Stimulated activated CD4-positive, alpha-beta T cell treated with anti-CD3 and anti-CD28 coated beads, Interleukin-15, amount 100 ng/mL, for 1 hour (primary cell): Measurements from ENCODE around the gene SAFB.
A peak's percentile ranks its signal among the peaks of the same experiment; 100 is the strongest.
"Not testable (repeated sequence)": the region's sequence is repeated elsewhere in the genome, so short reads cannot be mapped to it uniquely, and the experiment has no call there.

ENCODE experiments used
- DNase-seq, 2 donors: peaks; one replicate each; pipeline ENCODE4 v3.0.0-alpha.2; 2020; ENCODE audit warnings: low read depth in 1 of 2, low spot score in 1 of 2

The SAFB gene

GRCh38 chr19:5594521-5594950 is 28.3 kb upstream of the SAFB start:
- DNase-seq = no peak

- DNase-seq = no peak
These were observed 27.8 kb upstream of the SAFB start for GRCh38 chr19:5595129-5595528.

DNA sequence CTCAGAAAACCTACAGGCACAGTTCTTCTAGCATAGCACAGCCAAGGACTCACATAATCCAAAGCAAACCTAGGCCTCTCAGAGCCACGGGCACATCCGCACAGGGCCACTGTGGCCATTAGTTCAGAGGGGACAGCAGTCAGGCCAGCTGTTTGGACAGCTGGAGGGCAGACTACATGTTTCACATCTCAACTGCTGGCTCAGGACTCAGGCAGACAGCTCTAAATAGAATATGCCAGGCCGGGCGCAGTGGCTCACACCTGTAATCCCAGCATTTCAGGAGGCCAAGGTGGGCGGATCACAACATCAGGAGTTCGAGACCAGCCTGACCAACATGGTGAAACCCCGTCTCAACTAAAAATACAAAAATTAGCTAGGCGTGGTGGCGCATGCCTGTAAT is 27.1 kb upstream of the SAFB start:
- no peak for DNase-seq

DNA sequence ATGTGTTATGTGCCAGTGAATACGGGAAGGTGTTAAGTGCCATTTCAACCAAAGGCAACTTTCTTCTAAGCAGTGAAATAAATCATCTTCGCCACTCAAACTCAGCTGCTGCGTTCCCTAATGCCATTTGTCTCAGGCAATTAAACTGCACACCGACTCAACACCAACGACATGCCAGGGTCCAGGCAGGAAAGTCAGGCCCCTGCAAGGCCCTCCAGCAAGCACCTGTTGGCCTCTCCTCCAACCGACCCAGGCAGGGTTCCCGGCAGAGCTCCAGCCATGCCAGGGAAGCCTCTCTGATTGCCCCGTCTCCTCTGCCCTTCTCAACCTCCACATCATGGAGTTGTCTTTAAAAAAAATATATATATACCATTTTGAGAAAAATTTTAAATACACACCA is 22.1 kb upstream of the SAFB start:
- no peak for DNase-seq

- no peak for DNase-seq
These were observed 19.3 kb upstream of the SAFB start for GRCh38 chr19:5603626-5604025.

DNA sequence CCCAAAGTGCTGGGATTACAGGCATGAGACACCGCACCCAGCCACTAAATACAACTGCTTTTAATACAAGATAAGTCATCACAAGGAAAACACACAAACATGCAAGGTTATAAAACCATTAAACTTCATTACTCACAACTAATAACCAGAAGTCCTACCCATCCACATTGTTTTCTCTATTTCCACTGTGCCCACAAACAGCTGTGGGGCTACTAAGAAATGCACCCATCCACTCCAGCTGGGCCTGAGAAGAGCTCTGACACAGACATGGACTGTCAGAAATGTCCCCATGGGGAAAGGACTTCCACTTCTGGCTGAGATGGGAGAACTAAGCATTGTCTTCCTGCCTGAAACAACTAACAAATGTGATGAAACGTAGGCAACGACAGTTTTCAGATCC is 17.5 kb upstream of the SAFB start:
- no peak for DNase-seq

DNA sequence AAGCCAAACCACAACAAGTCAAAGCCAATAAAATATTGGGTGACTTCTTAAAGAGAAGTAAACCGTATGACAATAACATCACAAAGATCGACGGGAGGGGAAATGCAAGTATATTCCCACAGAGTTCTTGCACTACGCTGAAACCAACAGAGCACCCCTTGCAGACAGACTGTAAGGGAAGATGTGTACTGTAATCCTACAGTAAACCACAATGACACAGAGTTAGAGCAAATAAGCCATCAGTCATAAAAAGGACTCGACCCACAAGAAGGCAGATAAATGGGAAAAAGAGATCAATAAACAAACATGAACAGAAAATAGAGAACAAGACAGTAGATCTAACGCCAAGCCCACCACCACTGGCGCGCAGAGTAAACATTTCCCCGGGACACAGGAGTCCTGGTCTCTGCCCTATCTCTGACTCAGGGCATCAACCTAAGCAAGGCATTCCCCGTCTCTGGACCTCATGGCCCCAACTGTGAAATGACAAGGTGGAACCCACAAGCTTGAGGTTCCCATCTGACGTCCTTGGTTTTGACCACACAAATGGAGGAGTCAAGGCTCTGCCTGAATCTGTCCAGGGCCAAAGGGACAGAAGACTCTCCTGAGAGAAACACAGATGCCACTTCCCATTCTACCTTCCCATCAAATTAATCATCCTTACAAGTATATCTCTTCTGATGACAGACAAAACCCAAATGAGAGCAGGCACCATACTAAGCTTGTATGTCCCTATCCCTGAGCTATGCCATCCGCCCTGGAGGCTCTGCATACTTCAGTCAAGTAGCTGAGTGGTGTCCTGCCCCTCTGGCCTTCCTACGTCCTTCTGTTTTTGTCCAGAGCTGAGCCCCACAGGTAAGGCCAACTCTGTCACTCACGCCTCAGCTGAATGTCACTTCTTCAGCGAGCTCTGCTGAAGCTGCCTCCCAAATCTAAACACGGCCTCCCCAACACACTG is 15.3 kb upstream of the SAFB start:
- DNase-seq = no peak

GRCh38 chr19:5608291-5608690 is 14.6 kb upstream of the SAFB start:
- DNase-seq = no peak

GRCh38 chr19:5608766-5609165 is 14.1 kb upstream of the SAFB start:
- not testable (repeated sequence) for DNase-seq

DNA sequence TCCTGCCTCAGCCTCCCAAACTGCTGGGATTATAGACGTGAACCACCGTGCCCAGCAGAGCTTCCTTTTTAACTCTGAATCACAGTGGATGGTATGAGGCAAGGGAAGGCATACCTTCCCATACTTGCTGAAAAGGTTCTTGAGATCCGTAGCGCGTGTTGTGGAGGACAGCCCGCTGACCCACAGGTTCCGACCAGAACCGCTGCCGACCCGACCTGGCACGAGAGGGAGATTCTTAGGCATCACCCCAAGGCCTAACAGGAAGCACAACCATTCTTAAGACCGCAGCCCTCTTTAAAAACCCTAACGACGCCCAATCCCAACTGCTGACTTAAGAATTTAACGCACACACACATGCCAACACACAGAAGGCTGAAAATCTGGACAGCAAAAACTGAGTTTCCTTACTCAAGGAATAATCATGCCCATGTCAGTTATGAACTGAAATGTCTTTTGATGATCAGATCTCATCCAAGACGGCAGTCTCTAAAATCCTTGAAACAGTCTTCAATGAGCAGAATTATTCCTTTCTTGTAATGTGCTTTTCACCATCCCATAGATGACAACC is 12.9 kb upstream of the SAFB start:
- no peak for DNase-seq

DNA sequence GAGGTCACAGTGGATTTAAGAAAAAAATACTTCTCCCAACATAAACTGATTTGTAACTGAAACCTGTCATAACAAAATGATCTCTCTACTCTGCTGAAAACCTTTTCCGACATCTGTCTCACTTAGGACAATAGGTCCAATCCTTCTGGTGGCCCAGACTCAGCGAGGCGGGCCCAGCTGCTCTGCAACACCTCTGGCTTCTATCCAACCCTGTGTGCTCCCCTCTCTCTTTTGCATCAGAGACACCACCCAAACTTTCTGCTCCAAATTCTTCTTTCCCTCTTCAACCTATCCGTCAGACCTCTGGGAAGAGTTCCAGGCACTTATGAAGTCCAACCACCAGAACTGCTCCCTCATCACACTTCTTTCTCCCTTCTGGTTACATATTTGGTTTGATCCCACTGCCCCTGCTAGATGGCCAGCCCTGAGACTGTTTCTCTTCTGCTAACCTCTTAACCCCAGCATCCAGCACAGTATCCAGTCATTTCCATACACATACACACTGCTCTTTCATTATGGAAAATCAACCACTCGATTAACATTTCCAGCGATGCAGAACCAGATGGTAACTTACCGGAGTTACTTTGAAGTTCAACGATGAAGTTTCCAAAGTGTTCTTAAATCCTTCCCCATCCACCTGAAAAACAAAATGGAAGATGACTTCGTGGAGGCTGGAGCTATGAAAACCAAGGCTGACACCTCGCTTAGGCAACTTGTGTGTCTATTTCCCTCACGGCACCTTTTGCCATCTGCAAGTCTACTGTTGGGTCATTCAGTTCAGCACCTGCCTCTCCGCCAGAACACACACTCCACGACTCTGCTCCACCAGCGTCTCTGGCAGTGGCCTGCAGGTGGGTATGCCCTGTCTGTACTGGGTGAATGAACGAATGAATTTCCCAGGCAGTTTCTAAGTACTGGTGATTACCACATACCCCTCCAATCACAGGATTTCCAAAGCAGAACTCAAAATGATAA is 9.7 kb upstream of the SAFB start:
- no peak for DNase-seq

DNA sequence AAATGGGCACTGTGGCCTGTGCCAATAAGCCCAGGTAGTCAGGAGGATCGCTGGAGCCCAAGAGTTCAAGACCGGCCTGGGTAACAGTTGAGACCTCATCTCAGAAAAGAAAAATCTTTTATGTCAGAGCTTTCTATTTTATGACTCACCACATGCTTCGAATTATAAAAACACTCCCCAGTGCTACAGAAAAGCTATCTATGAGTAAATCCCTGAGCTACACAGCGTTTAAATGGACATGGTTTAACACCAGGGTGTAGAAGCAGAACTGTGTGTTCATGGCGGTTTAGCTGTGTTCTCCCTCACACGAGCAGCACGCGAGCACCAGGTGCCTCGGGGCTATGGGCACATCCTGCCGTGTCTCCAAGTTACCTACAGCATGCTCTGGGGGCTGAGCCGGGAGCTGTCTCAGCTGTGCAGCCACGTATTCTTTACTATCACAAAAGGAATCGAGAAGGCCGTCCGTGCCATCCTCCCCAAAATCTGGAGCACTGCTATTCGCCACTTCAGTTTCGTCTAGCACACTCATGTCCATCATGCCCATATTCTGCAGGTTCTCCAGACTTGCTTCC is 7.0 kb upstream of the SAFB start:
- no peak for DNase-seq

- no peak for DNase-seq
These were observed 5.8 kb upstream of the SAFB start for GRCh38 chr19:5617080-5617479.

- no peak for DNase-seq
These were observed 4.3 kb upstream of the SAFB start for GRCh38 chr19:5618591-5618990.

DNA sequence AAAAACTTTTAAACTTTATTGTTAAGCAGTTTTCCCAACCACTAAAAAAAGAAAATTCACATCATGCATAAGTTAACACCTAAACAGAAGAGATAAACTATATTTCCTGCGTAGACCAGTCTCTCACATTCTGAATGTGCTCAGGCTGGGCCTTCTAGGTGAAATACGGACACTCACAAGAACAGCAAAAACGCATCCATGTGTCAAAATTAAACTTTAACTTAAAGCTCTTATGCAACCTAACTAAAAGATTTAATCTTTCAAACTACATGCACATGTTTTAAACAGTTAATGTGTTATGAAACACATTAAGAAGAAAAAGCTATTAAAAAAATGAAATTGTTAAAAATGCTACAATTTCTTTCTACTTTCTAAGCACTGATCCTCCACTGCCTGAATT is 2.9 kb upstream of the SAFB start:
- DNase-seq = no peak

DNA sequence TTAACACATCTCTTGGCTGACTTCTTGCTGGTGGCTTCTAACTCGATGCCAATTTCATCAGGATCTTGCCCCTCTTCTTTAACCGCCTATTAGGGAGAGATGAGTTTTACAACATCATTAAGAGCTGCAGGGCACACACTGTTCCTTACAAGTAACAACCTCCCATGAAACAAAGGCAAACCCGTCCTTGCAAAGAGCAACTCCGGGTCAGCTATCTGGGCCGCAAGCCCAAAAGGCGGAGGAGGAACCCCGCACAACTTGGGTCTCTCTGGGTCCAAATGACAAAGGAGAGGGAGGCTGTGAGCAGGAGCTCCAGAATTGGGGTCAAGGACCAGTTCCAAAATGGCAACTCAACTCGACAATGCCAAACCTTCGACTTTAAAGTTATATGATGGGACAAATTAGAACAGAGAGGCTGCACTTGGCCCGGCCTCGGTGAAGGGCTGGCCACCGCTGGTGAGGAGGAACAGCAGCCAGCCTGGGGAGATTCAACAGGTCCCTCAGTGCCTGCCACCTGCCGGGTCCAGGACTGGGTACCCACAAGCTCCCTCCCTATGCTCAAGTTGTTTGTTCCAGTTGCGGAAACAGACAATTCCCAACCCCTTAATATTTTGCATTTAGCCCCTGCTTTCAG is 1.5 kb upstream of the SAFB start:
- no peak for DNase-seq

DNA sequence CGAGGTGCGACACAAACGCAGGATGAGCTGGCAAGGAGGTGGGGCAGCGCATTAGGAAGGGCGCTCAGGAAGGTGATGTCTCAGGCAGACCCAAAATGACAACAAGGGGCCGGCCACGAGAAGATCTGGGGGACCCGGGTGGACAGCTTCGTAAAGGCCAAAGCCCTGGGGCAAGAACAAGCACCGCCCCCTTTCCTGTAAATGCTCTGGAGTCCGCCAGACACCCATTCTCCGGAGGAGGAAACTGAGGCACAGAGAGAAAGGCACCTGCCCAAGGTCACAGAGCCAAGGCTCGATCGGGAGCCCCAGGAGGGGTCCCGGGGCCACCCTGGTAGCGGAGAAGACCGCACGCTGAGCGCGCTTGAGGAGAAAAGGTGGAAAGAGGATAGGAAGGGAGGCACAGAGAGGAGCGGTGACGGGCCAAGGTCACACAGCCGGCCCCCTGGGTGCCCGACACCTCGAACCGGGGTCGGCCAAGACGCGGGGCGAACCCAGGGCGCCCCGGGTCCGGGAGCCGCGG is 878 bp upstream of the SAFB start:
- DNase-seq = peak in 1 of 2 donors; percentile 10

- peak in 1 of 2 donors; percentile 13 for DNase-seq
These were observed 624 bp downstream of the SAFB start for GRCh38 chr19:5623397-5624017.

DNA sequence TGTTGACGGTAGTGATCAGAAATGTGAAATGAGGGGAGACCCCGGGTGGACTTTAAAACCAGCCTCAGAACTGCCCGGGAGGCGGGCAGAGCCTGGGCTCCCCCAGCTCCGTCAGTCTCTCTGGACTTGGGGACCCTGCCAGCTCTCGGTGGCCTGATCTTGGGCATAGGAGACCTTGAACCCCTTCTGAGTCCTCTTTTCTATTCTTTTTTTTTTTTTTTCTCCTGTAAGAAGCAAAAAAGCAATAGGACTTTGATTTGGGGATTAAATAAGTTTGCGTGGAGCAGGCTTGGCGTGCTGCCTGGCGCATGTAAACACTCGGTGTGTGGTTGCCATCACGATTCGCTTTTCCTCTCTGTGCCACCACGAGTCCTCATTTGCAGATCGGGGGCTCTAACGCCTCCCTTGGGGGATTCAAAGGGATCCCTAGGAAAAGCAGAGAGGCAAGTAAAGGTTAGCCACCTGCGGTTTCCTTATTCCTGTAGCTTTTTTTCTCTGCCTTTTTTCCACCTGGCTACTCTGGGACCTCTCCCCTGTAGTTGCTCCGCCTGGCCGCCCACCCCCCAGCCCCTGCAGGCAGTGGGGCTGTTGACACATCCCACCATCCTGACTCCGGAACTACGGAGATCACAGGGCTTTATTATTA is 1.3 kb downstream of the SAFB start:
- DNase-seq = no peak
